WTC11 (cell line): ENCODE results near the gene WNT5A. TPM values are rescaled to one million over a fixed set of nuclear protein-coding genes. Genes with fewer than 3 reads are reported as not detected.

Source experiments
- ATAC-seq: fragments of 200-7000 bp; cut with Tn5 transposase; 2 replicates; pipeline ENCODE4 v1.10.0; 2021; ENCODE audit warnings: mild to moderate bottlenecking, moderate library complexity
- CTCF ChIA-PET: fragments of 300-600 bp; sonication (Branson Sonifier 250); formaldehyde crosslinking; loops from one replicate; lab custom pipeline; 2021; ENCODE audit warnings: antibody characterized with exemption; lab: Charles Lee
- POLR2A ChIA-PET: fragments of 350-600 bp; sonication (Branson Sonifier 250); formaldehyde crosslinking; loops from one replicate; lab custom pipeline; 2021; ENCODE audit warnings: antibody characterized with exemption; lab: Charles Lee
- DNase-seq: peaks from one replicate; pipeline ENCODE4 v3.0.0; 2021; ENCODE audit warnings: low spot score
- H3K27ac Mint-ChIP-seq: 2 replicates; pipeline ENCODE4 v1.8.0; 2021; ENCODE audit warnings: mixed read lengths
- H3K27me3 Mint-ChIP-seq: 2 replicates; pipeline ENCODE4 v1.8.0; 2021; ENCODE audit warnings: low read depth, mild to moderate bottlenecking, moderate library complexity, mixed read lengths
- H3K36me3 Mint-ChIP-seq: 2 replicates; pipeline ENCODE4 v1.8.0; 2021; ENCODE audit warnings: mixed read lengths
- H3K4me1 Mint-ChIP-seq: 2 replicates; pipeline ENCODE4 v1.8.0; 2022; ENCODE audit warnings: mixed read lengths
- H3K4me3 Mint-ChIP-seq: 2 replicates; pipeline ENCODE4 v1.8.0; 2021; ENCODE audit warnings: mild to moderate bottlenecking, moderate library complexity, mixed read lengths
- H3K9me3 Mint-ChIP-seq: 2 replicates; pipeline ENCODE4 v1.8.0; 2021; ENCODE audit warnings: mixed read lengths
- CREM ChIP-seq: sonication (generic); formaldehyde crosslinking; IDR thresholded peaks from 2 replicates; pipeline ENCODE4 v1.8.1; 2022; ENCODE audit warnings: mild to moderate bottlenecking, missing genetic modification reagents, moderate library complexity
- FOXJ3 ChIP-seq: sonication (generic); formaldehyde crosslinking; IDR thresholded peaks from 2 replicates; pipeline ENCODE4 v1.9.0; 2021; ENCODE audit warnings: missing genetic modification reagents, mild to moderate bottlenecking, borderline replicate concordance
- FOXP1 ChIP-seq: sonication (generic); formaldehyde crosslinking; IDR thresholded peaks from 2 replicates; pipeline ENCODE4 v1.8.0; 2022; ENCODE audit warnings: missing genetic modification reagents, mild to moderate bottlenecking, moderate library complexity, borderline replicate concordance
- HMGA2 ChIP-seq: fragments of 250-450 bp; sonication (Bioruptor Pico); IDR thresholded peaks from 2 replicates; pipeline ENCODE4 v1.4.0; 2021; ENCODE audit warnings: mild to moderate bottlenecking, moderate library complexity
- MXD4 ChIP-seq: fragments of 250-450 bp; sonication (Bioruptor Pico); IDR thresholded peaks from 2 replicates; pipeline ENCODE4 v1.8.0; 2021; ENCODE audit warnings: mild to moderate bottlenecking, moderate library complexity, borderline replicate concordance
- MYBL2 ChIP-seq: sonication (generic); formaldehyde crosslinking; IDR thresholded peaks from 2 replicates; pipeline ENCODE4 v1.8.1; 2023; ENCODE audit warnings: mild to moderate bottlenecking, moderate library complexity, missing genetic modification reagents
- OVOL2 ChIP-seq: fragments of 250-450 bp; sonication (Bioruptor Pico); IDR thresholded peaks from 2 replicates; pipeline ENCODE4 v1.9.0; 2021; ENCODE audit warnings: mild to moderate bottlenecking, borderline replicate concordance
- TP53 ChIP-seq: sonication (generic); formaldehyde crosslinking; IDR thresholded peaks from 2 replicates; pipeline ENCODE4 v1.8.1; 2023; ENCODE audit warnings: mild to moderate bottlenecking, missing genetic modification reagents
- ZNF121 ChIP-seq: sonication (generic); formaldehyde crosslinking; IDR thresholded peaks from 2 replicates; pipeline ENCODE4 v1.8.0; 2023; ENCODE audit warnings: missing genetic modification reagents
- ZNF232 ChIP-seq: sonication (generic); formaldehyde crosslinking; IDR thresholded peaks from 2 replicates; pipeline ENCODE4 v1.8.0; 2022; ENCODE audit warnings: mild to moderate bottlenecking, missing genetic modification reagents
- ZNF317 ChIP-seq: sonication (generic); formaldehyde crosslinking; IDR thresholded peaks from 2 replicates; pipeline ENCODE4 v1.8.1; 2023; ENCODE audit warnings: low read depth, mild to moderate bottlenecking, moderate library complexity, missing genetic modification reagents, borderline replicate concordance
- total RNA-seq: library from RNA; stranded (reverse); gene quantifications from 3 replicates; pipeline ENCODE4 v1.2.3, GENCODE V29; 2021
- TF ChIP-seq, protein P1 (sequence below): fragments of 250-450 bp; sonication (Bioruptor Pico); conservative IDR thresholded peaks from 2 replicates; pipeline ENCODE4 v1.9.0; 2021; ENCODE audit warnings: mild to moderate bottlenecking
- TF ChIP-seq, protein P2 (sequence below): sonication (generic); formaldehyde crosslinking; IDR thresholded peaks from 2 replicates; pipeline ENCODE4 v1.8.0; 2022; ENCODE audit warnings: mild to moderate bottlenecking, missing genetic modification reagents
- TF ChIP-seq, protein P3 (sequence below): fragments of 250-450 bp; sonication (Bioruptor Pico); IDR thresholded peaks from 2 replicates; pipeline ENCODE4 v1.9.0; 2021; ENCODE audit warnings: moderate library complexity, mild to moderate bottlenecking, inconsistent platforms, borderline replicate concordance
- TF ChIP-seq, protein P4 (sequence below): sonication (generic); formaldehyde crosslinking; IDR thresholded peaks from 2 replicates; pipeline ENCODE4 v1.8.0; 2022; ENCODE audit warnings: mild to moderate bottlenecking, missing genetic modification reagents
- TF ChIP-seq, protein P5 (sequence below): sonication (generic); formaldehyde crosslinking; IDR thresholded peaks from 2 replicates; pipeline ENCODE4 v1.8.1; 2023; ENCODE audit warnings: mild to moderate bottlenecking, missing genetic modification reagents, borderline replicate concordance
- TF ChIP-seq, protein P6 (sequence below): sonication (generic); formaldehyde crosslinking; IDR thresholded peaks from 2 replicates; pipeline ENCODE4 v1.8.1; 2023; ENCODE audit warnings: mild to moderate bottlenecking, missing genetic modification reagents, moderate library complexity
- TF ChIP-seq, protein P7 (sequence below): sonication (generic); formaldehyde crosslinking; IDR thresholded peaks from 2 replicates; pipeline ENCODE4 v1.8.1; 2022; ENCODE audit warnings: mild to moderate bottlenecking, missing genetic modification reagents, moderate library complexity, borderline replicate concordance
- TF ChIP-seq, protein P8 (sequence below): fragments of 250-450 bp; sonication (Bioruptor Pico); IDR thresholded peaks from 2 replicates; pipeline ENCODE4 v2.1.2; 2022; ENCODE audit warnings: mild to moderate bottlenecking, moderate library complexity
- TF ChIP-seq, protein P9 (sequence below): sonication (generic); formaldehyde crosslinking; IDR thresholded peaks from 2 replicates; pipeline ENCODE4 v1.8.0; 2023; ENCODE audit warnings: missing genetic modification reagents
- TF ChIP-seq, protein P10 (sequence below): sonication (generic); formaldehyde crosslinking; conservative IDR thresholded peaks from 2 replicates; pipeline ENCODE4 v1.8.1; 2023; ENCODE audit warnings: mild to moderate bottlenecking, low read depth, missing genetic modification reagents, moderate library complexity

The WNT5A gene
- total RNA-seq, 1 experiment from 2014 or later, result 10.6 TPM

DNA sequence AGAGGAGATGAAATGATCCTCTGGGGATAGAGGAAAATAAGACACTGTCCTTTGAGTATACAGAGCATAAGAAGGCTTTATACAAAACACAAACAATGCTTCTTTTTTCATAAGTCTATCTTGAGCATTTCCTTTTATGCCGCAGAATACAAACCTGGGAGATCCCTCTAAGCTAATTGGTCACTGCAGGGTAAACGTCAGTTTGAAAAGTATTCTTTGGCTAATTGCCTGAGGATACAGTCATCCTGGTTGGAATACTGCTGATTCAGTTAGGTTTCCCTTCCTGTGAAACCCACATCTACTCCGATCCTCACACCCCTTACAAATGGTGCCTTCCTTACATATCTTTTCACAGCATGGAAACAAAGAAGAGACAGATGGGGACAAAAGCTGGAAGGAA lies 10.6 kb downstream of the WNT5A start (continued):
- TF ChIP-seq, protein P1, sequence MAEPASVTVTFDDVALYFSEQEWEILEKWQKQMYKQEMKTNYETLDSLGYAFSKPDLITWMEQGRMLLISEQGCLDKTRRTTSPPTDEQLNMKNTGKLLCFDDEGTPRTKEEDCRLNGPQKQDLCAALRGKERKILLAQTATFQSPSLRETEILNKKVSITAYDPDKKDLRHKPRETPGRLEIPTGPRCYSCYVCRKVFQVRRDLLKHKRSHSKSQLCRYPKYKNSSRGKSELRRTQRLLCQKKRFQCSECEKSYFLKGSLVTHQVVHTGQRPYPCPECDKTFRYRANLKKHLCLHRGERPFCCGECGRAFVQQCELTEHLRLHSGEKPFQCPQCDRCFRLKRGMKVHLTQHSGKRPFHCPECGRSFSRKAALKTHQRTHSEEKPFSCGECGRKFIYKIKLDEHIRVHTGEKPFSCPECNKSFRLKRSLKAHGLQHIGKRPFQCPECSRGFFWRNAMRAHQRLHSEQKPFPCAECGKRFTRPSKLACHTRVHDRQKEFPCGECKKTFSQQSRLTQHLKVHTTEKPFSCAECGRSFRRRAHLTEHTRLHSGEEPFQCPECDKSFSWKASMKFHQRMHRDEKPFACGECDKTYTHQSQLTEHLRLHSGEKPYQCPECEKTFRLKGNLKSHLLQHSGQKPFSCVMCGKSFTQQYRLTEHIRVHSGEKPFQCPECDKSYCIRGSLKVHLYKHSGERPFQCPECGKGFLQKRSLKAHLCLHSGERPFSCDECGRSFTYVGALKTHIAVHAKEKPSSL (CRISPR knock-in tag), result no peak
- TF ChIP-seq MYBL2 (CRISPR knock-in tag) (no peak), ZNF121 (CRISPR knock-in tag) (no peak), OVOL2 (CRISPR knock-in tag) (no peak)
- TF ChIP-seq, protein P2, sequence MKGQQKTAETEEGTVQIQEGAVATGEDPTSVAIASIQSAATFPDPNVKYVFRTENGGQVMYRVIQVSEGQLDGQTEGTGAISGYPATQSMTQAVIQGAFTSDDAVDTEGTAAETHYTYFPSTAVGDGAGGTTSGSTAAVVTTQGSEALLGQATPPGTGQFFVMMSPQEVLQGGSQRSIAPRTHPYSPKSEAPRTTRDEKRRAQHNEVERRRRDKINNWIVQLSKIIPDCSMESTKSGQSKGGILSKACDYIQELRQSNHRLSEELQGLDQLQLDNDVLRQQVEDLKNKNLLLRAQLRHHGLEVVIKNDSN (CRISPR knock-in tag), result no peak
- TF ChIP-seq, protein P3, sequence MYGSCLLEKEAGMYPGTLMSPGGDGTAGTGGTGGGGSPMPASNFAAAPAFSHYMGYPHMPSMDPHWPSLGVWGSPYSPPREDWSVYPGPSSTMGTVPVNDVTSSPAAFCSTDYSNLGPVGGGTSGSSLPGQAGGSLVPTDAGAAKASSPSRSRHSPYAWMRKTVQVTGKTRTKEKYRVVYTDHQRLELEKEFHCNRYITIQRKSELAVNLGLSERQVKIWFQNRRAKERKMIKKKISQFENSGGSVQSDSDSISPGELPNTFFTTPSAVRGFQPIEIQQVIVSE (CRISPR knock-in tag), result no peak
- TF ChIP-seq, all 79 proteins: peak for 0

DNA sequence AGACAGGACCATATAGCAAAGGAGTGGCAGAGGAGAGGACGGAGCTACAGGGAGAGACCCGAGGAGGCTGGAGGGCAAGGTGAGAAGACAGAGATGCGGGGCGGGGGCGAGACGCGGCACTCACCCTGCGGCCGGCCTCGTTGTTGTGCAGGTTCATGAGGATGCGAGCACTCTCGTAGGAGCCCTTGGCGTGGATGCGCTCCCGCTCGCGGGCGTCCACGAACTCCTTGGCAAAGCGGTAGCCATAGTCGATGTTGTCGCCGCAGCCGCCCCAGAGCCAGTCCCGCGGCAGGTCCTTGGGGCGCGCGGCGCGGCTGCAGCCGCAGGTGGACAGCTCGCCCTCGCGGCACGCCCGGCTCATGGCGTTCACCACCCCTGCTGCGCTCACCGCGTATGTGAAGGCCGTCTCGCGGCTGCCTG lies 12.9 kb downstream of the WNT5A start:
- peak; percentile 72 for ATAC-seq
- H3K9me3 Mint-ChIP-seq, result no peaks in the 10 kb centered on the region
- H3K36me3 Mint-ChIP-seq, result no peaks in the 10 kb centered on the region
- H3K27ac Mint-ChIP-seq, result no peak overlapping the region
- H3K4me3 Mint-ChIP-seq, result peak overlapping the region; percentile 69
- DNase-seq, result peak; percentile 54
- H3K4me1 Mint-ChIP-seq, result peaks cover 20% of the 10 kb centered on the region
- H3K27me3 Mint-ChIP-seq, result peaks cover 71% of the 10 kb centered on the region
- POLR2A ChIA-PET, result no interaction called here
- CTCF ChIA-PET, result no interaction called here
- no peak for TF ChIP-seq CREM (CRISPR knock-in tag)
- TF ChIP-seq, protein P4, sequence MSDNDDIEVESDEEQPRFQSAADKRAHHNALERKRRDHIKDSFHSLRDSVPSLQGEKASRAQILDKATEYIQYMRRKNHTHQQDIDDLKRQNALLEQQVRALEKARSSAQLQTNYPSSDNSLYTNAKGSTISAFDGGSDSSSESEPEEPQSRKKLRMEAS (CRISPR knock-in tag), result peak; percentile 49; the same call in 1 of the 2 replicates
- no peak for TF ChIP-seq ZNF232 (CRISPR knock-in tag)
- TF ChIP-seq, protein P5, sequence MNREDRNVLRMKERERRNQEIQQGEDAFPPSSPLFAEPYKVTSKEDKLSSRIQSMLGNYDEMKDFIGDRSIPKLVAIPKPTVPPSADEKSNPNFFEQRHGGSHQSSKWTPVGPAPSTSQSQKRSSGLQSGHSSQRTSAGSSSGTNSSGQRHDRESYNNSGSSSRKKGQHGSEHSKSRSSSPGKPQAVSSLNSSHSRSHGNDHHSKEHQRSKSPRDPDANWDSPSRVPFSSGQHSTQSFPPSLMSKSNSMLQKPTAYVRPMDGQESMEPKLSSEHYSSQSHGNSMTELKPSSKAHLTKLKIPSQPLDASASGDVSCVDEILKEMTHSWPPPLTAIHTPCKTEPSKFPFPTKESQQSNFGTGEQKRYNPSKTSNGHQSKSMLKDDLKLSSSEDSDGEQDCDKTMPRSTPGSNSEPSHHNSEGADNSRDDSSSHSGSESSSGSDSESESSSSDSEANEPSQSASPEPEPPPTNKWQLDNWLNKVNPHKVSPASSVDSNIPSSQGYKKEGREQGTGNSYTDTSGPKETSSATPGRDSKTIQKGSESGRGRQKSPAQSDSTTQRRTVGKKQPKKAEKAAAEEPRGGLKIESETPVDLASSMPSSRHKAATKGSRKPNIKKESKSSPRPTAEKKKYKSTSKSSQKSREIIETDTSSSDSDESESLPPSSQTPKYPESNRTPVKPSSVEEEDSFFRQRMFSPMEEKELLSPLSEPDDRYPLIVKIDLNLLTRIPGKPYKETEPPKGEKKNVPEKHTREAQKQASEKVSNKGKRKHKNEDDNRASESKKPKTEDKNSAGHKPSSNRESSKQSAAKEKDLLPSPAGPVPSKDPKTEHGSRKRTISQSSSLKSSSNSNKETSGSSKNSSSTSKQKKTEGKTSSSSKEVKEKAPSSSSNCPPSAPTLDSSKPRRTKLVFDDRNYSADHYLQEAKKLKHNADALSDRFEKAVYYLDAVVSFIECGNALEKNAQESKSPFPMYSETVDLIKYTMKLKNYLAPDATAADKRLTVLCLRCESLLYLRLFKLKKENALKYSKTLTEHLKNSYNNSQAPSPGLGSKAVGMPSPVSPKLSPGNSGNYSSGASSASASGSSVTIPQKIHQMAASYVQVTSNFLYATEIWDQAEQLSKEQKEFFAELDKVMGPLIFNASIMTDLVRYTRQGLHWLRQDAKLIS (CRISPR knock-in tag), result no peak
- TF ChIP-seq HMGA2 (CRISPR knock-in tag), result no peak
- TF ChIP-seq TP53 (CRISPR knock-in tag), result 0 out of 2 replicates have a peak, but pooled peaks have one; percentile 33
- no peak for TF ChIP-seq MXD4
- TF ChIP-seq ZNF317 (CRISPR knock-in tag), result no peak
- no peak for TF ChIP-seq FOXJ3 (CRISPR knock-in tag)
- TF ChIP-seq, protein P6, sequence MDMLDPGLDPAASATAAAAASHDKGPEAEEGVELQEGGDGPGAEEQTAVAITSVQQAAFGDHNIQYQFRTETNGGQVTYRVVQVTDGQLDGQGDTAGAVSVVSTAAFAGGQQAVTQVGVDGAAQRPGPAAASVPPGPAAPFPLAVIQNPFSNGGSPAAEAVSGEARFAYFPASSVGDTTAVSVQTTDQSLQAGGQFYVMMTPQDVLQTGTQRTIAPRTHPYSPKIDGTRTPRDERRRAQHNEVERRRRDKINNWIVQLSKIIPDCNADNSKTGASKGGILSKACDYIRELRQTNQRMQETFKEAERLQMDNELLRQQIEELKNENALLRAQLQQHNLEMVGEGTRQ (CRISPR knock-in tag), result no peak
- peak; percentile 39; the same call in 1 of the 2 replicates for TF ChIP-seq FOXP1 (CRISPR knock-in tag)
- TF ChIP-seq, protein P7, sequence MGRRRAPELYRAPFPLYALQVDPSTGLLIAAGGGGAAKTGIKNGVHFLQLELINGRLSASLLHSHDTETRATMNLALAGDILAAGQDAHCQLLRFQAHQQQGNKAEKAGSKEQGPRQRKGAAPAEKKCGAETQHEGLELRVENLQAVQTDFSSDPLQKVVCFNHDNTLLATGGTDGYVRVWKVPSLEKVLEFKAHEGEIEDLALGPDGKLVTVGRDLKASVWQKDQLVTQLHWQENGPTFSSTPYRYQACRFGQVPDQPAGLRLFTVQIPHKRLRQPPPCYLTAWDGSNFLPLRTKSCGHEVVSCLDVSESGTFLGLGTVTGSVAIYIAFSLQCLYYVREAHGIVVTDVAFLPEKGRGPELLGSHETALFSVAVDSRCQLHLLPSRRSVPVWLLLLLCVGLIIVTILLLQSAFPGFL (CRISPR knock-in tag), result no peak
- TF ChIP-seq, protein P8, sequence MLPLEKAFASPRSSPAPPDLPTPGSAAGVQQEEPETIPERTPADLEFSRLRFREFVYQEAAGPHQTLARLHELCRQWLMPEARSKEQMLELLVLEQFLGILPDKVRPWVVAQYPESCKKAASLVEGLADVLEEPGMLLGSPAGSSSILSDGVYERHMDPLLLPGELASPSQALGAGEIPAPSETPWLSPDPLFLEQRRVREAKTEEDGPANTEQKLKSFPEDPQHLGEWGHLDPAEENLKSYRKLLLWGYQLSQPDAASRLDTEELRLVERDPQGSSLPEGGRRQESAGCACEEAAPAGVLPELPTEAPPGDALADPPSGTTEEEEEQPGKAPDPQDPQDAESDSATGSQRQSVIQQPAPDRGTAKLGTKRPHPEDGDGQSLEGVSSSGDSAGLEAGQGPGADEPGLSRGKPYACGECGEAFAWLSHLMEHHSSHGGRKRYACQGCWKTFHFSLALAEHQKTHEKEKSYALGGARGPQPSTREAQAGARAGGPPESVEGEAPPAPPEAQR, result no peak
- TF ChIP-seq, protein P9, sequence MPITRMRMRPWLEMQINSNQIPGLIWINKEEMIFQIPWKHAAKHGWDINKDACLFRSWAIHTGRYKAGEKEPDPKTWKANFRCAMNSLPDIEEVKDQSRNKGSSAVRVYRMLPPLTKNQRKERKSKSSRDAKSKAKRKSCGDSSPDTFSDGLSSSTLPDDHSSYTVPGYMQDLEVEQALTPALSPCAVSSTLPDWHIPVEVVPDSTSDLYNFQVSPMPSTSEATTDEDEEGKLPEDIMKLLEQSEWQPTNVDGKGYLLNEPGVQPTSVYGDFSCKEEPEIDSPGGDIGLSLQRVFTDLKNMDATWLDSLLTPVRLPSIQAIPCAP (CRISPR knock-in tag), result no peak
- TF ChIP-seq, protein P10, sequence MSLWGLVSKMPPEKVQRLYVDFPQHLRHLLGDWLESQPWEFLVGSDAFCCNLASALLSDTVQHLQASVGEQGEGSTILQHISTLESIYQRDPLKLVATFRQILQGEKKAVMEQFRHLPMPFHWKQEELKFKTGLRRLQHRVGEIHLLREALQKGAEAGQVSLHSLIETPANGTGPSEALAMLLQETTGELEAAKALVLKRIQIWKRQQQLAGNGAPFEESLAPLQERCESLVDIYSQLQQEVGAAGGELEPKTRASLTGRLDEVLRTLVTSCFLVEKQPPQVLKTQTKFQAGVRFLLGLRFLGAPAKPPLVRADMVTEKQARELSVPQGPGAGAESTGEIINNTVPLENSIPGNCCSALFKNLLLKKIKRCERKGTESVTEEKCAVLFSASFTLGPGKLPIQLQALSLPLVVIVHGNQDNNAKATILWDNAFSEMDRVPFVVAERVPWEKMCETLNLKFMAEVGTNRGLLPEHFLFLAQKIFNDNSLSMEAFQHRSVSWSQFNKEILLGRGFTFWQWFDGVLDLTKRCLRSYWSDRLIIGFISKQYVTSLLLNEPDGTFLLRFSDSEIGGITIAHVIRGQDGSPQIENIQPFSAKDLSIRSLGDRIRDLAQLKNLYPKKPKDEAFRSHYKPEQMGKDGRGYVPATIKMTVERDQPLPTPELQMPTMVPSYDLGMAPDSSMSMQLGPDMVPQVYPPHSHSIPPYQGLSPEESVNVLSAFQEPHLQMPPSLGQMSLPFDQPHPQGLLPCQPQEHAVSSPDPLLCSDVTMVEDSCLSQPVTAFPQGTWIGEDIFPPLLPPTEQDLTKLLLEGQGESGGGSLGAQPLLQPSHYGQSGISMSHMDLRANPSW (CRISPR knock-in tag), result no peak
